SJCRH30 (cell line): Measurements from ENCODE around the gene MRPS15. TPM values are rescaled to one million over a fixed set of nuclear protein-coding genes. Genes with fewer than 3 reads are reported as not detected.
A peak's percentile ranks its signal among the peaks of the same experiment; 100 is the strongest.
"Not testable (repeated sequence)": the region's sequence is repeated elsewhere in the genome, so short reads cannot be mapped to it uniquely, and the experiment has no call there.

Experiments
- DNase-seq, 2 experiments: peaks; one replicate each; pipeline ENCODE4 v3.0.0-alpha.2; 2015 to 2020
- H3K27ac ChIP-seq: fragments of 250-450 bp; sonication (Bioruptor Pico); 2 replicates; pipeline ENCODE4 v1.5.1; 2020; ENCODE audit warnings: mild to moderate bottlenecking, moderate library complexity
- H3K27me3 ChIP-seq: fragments of 250-450 bp; sonication (Bioruptor Pico); 2 replicates; pipeline ENCODE4 v1.5.1; 2020; ENCODE audit warnings: mild to moderate bottlenecking, moderate library complexity
- H3K36me3 ChIP-seq: fragments of 250-450 bp; sonication (Bioruptor Pico); 2 replicates; pipeline ENCODE4 v1.5.1; 2020; ENCODE audit warnings: mild to moderate bottlenecking, moderate library complexity
- H3K4me1 ChIP-seq: fragments of 250-450 bp; sonication (Bioruptor Pico); 2 replicates; pipeline ENCODE4 v1.5.1; 2020; ENCODE audit warnings: mild to moderate bottlenecking, moderate library complexity
- H3K4me3 ChIP-seq: fragments of 250-450 bp; sonication (Bioruptor Pico); 2 replicates; pipeline ENCODE4 v1.5.1; 2020; ENCODE audit warnings: mild to moderate bottlenecking, moderate library complexity
- H3K9me3 ChIP-seq: fragments of 250-450 bp; sonication (Bioruptor Pico); replicated peaks from 2 replicates; pipeline ENCODE4 v1.5.1; 2020; ENCODE audit warnings: mild to moderate bottlenecking, moderate library complexity
- total RNA-seq: library from RNA; depleted of rRNA; stranded (reverse); fragments of >200 nt; shearing (Covaris generic); gene quantifications from 2 replicates; pipeline ENCODE4 v1.2.3, GENCODE V29; 2014

MRPS15 gene
- total RNA-seq, 1 experiment from 2014 or later, result 140 TPM

DNA sequence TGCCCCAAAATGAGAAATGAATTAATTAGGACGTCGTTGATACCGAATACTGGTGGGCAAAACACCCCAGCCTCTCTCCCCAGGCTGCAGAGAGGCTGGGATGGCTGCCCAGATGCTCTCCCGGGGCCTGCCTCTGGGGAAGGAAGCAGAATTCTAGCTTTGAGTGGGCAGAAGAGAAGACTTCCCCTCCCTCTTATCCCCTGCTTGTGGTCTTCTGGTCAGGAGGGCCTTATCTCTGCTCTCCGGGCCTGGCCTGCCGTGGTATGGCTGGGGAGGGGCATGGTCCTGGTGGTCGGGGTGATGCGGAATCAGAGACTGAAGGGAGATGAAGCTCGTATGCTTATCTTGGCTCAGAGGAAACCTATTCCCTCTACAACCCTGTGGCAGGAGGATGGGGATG, 28.3 kb upstream of the MRPS15 start:
- no peak for DNase-seq
- H3K27ac ChIP-seq, result no peak overlapping the region
- H3K9me3 ChIP-seq, result no peaks in the 10 kb centered on the region
- H3K27me3 ChIP-seq, result peaks cover 16% of the 10 kb centered on the region
- H3K36me3 ChIP-seq, result no peaks in the 10 kb centered on the region
- no peak overlapping the region for H3K4me3 ChIP-seq
- H3K4me1 ChIP-seq, result no peaks in the 10 kb centered on the region

DNA sequence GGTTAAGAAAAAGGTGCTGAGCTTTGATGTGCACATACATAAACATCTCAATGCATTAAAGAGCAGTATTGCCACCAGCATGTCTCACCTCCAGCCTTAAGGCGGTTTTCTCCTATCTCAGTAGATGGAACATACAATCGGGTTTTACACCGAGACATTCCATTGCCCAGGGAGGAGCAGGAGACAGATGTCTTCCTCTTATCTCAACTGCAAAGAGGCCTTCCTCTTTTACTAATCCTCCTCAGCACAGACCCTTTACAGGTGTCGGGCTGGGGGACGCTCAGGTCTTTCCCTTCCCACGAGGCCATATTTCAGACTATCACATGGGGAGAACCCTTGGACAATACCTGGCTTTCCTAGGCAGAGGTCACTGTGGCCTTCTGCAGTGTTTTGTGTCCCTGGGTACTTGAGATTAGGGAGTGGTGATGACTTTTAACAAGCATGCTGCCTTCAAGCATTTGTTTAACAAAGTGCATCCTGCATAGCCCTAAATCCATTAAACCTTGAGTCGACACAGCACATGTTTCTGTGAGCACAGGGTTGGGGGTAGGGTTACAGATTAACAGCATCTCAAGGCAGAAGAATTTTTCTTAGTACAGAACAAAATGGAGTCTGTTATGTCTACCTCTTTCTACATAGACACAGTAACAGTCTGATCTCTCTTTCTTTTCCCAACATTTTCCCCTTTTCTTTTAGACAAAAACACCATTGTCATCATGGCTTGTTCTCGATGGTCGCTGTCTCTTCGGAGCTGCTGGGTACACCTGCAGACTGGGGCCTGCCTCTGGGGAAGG, 25.3 kb upstream of the MRPS15 start:
- not testable (repeated sequence) for H3K27ac ChIP-seq, H3K4me3 ChIP-seq, DNase-seq, H3K9me3 ChIP-seq, H3K36me3 ChIP-seq, H3K4me1 ChIP-seq
- peaks cover 43% of the 10 kb centered on the region for H3K27me3 ChIP-seq

DNA sequence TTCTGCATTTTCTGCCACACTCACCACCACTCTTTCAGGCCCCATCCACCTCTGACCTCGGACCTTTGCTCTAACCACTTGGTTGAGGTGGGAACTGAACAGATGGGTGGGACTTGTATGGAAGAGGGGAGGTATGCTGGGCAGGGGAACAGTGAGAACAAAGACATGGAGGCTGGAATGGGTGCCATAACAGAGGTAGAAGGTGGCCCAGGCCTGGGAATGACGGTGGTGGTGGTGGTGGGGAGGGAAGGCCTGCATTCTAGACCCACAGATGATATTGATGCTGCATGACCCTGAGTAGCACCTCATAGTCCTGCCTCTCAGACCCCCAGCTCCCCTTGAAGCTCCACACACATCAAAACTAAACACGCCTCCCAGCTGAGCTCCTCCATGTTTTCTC, 23.7 kb upstream of the MRPS15 start:
- no peaks in the 10 kb centered on the region for H3K4me1 ChIP-seq
- H3K27ac ChIP-seq, result no peak overlapping the region
- H3K27me3 ChIP-seq, result peaks cover 59% of the 10 kb centered on the region
- no peak for DNase-seq
- H3K36me3 ChIP-seq, result no peaks in the 10 kb centered on the region
- no peak overlapping the region for H3K4me3 ChIP-seq
- no peaks in the 10 kb centered on the region for H3K9me3 ChIP-seq

DNA sequence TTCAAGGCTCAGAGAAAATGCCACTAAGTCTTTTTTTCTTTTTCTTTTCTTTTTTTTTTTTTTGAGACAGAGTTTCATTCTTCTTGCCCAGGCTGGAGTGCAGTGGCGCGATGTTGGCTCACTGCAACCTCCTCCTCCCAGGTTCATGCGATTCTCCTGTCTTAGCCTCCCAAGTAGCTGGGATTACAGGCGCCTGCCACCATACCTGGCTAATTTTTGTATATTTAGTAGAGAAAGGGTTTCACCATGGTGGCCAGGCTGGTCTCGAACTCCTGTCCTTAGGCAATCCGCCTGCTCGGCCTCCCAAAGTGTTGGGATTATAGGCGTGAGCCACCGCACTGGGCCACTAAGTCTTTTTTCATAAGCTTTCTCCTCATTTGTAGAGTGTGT, 23.1 kb upstream of the MRPS15 start:
- peaks cover 62% of the 10 kb centered on the region for H3K27me3 ChIP-seq
- H3K36me3 ChIP-seq, DNase-seq, H3K9me3 ChIP-seq, H3K4me1 ChIP-seq, H3K4me3 ChIP-seq, H3K27ac ChIP-seq: not testable (repeated sequence)

DNA sequence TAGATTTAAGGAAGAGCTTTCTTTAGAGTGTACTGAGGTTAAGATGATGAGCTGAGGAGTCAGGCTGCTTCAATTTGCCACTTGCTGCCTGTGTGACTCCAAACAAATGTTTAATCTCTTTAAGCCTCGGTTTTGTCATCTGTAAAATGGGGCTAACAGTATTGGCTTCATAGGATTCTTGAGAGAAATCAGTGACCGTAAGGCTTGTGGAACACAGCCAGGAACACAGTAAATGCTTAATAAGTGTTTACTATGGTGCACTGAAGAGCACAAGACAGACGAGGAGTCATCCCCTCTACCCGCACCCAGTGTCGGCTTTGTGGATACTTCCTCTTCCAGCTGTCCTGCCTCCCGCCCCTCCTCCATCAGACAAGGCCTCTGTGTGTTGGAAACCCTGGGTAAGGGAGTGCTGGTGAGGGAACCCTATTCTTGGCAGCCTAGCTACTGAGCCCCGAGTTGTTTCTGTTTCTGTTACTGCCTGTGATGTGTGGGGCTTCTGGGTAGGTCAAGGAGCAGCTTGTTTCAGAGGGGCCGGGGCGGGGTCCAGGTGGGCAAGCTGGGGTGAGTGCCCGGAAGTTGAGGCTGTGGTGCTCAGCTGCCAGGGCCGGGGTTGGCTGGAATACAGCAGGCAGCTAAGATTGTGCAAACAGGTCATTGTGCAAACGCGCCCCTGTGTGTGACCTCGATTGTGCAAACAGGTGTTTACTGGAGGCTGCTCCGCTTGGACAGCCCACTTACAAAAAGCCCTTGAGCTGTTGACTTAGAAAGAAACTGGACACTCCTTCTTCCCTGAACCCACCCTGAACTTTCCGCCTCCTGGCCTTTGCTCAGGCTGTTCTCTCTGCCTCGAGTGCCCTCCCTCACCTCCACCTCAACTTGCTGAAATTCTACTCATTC, 22.5 kb upstream of the MRPS15 start:
- Histone ChIP-seq H3K4me3 (no peak overlapping the region), H3K4me1 (no peaks in the 10 kb centered on the region), H3K9me3 (no peaks in the 10 kb centered on the region), H3K27ac (no peak overlapping the region), H3K36me3 (no peaks in the 10 kb centered on the region), H3K27me3 (peaks cover 66% of the 10 kb centered on the region)
- DNase-seq, result peak in 1 of 2 experiments; percentile 20

DNA sequence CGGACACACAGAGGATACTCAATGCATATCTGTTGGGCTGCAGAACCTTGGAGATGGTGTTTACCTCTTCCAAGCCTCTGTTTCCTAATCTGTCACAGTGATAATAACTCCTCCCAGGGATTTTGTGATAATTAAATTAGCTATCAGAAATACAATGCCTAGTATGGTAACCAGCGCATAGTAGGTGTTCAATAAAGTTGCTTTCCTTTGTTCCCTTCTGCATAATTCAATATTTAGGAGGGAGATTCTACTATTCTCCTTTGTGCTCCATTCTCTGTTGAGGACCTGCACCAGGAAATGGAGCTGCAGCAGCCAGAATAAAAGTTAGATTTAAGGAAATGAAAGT, 21.9 kb upstream of the MRPS15 start:
- DNase-seq, result no peak
- Histone ChIP-seq H3K9me3 (no peaks in the 10 kb centered on the region), H3K36me3 (no peaks in the 10 kb centered on the region), H3K27me3 (peaks cover 69% of the 10 kb centered on the region), H3K27ac (no peak overlapping the region), H3K4me1 (no peaks in the 10 kb centered on the region), H3K4me3 (no peak overlapping the region)

DNA sequence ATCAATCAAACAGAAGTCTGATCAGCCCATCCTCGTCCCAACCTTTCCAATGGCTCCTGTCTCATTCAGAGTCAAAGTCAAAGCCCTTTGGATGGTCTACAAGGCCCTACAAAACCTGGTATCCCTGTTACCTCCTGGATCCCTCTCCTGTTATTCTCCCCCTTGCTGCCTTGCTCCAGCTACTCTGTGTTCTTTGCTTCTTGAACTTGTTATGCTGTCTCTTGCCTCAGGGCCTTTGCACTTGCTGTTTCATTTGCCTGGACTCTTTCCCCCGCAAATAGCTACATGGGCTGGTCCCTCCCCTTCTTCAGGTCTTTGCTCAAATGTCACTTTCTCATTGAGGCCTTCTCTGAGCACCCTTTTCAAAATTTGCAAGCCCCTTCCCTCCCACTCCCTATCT, 19.9 kb upstream of the MRPS15 start:
- Histone ChIP-seq H3K4me3 (no peak overlapping the region), H3K9me3 (no peaks in the 10 kb centered on the region), H3K27ac (no peak overlapping the region), H3K4me1 (no peaks in the 10 kb centered on the region), H3K36me3 (no peaks in the 10 kb centered on the region), H3K27me3 (peaks cover 68% of the 10 kb centered on the region)
- DNase-seq, result no peak

DNA sequence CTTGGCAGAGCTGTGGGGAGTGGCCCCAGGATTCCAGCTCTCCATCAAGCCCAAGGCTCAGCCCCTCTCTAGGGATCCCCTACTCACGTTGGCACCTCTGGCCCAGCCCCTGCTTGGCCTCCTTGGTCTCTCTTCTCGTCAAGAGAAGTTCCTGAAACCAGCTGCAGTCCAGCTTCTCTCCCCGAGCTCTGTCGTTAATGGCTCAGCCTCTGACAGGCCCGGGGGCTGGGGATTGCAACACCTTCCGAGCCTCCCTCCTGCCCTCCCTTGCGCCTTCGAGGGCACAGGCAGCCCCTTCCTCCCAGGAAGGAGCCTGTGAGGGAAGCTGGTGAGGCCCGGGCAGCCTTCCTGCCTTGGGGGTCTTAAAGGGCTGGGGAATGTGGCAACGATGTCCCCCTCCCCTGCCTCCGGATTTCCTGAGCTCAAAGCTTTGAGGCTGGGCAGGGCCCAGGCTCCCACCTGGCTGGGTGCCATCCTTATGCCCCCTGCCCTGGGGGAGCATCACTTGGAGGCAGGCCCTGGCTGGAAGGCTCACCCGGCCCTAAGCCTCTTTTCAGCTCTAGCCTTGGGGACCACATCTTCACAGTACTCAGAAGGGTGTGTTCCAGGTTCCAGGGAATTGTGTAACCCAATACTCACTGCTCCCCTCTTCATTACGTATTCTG, 18.7 kb upstream of the MRPS15 start, which contains the start of gene CSF3R:
CSF3R (minus strand) TSS at position 190 of the 665 bp plus-strand sequence. CDS start 3,417 bp downstream, outside the sequence.
- no peaks in the 10 kb centered on the region for H3K4me1 ChIP-seq
- DNase-seq, result no peak
- H3K4me3 ChIP-seq, result no peak within 1 kb of the TSS
- H3K36me3 ChIP-seq, result no peaks in the 10 kb centered on the region
- no peaks in the 10 kb centered on the region for H3K9me3 ChIP-seq
- H3K27me3 ChIP-seq, result peaks cover 61% of the 10 kb centered on the region
- H3K27ac ChIP-seq, result no peak within 1 kb of the TSS

DNA sequence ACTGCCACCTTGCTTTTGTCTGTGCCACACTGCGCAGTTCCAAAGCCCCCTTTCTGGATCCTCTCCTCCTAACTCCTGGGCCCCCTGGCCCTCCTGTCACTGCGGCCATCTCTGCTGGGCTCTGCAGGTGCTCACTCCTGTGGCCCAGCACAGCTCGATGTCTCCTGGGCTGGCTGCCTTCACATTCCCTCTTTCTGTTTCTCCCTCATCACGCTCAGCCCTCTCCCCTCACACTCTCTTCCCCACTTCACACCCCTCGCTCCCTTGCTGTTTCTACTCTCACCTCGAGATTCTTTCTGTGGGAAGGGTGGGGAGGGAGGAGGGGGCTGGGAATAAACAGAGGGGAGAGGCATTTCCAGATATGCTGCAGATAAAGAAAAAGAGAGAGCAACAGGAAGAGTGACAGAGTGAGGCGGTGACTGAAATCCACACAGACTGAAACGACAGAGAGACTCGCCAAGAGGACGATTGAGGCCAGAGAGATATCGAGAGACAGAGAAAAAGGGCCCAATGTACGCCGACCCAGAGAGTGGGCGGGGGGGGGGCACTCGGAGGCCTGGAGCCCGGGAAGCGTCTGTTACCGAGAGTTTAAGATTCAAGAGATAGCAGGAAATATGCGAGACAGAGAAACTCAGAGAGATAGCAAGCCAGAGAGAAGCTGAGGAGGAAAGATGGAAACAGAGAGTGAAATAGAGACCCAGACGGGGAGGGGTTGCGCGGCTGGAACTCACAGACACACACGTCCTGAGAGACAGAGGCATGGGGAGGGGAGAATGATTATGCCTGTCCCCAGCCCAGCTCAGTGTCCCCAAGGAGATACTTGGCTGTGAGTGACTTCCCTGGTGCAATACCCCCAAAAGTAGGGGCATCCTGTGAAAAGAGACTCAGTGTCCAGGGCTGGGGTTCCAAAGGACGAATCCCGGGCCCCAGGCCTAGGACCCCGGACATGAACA, 17.9 kb upstream of the MRPS15 start:
- Histone ChIP-seq H3K27ac (no peak overlapping the region), H3K4me3 (no peak overlapping the region), H3K36me3 (no peaks in the 10 kb centered on the region), H3K4me1 (no peaks in the 10 kb centered on the region), H3K27me3 (peaks cover 54% of the 10 kb centered on the region), H3K9me3 (no peaks in the 10 kb centered on the region)
- no peak for DNase-seq

DNA sequence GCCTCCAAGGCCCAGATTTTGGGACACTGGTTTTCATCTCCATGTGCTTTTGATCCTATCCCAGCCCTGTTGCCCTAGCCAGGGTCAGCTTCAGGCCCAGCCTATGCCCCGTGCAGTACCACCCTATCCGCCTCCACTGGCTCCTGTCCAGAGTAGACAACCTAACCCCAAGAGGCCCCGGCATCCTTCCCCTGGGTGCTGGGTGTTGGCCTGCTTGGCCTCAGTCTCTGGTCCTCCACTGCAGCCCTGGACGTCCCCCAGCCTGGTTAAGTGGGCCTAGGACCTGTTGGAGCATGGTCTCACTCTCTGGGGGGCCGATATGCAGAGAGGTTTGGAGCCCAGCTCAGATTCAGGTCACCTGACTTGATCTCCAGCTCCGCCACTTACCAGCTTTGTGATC, 16.9 kb upstream of the MRPS15 start:
- Histone ChIP-seq H3K27ac (no peak overlapping the region), H3K36me3 (no peaks in the 10 kb centered on the region), H3K4me3 (no peak overlapping the region), H3K27me3 (peaks cover 46% of the 10 kb centered on the region), H3K9me3 (no peaks in the 10 kb centered on the region), H3K4me1 (no peaks in the 10 kb centered on the region)
- DNase-seq, result no peak

DNA sequence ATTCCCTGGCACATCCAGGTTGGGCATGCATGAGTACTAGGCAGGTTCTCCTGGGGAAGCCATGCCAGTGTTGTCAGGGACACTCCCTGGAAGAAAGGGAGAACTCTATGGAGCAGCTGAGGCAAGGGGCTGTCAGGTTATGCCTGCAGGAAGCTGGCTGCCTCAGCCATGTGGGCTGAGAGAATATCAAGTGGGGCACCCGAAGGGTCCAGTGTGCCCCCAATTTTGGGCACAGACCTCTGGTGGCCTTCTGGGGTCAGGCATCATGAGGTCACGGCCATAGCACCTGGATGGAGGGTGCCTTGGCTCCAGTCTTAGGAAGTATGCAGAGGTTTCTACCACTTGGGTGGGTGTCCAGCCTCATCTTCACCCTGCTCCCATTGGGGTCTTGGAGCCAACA, 16.0 kb upstream of the MRPS15 start:
- peaks cover 42% of the 10 kb centered on the region for H3K27me3 ChIP-seq
- no peak overlapping the region for H3K27ac ChIP-seq
- H3K4me3 ChIP-seq, result no peak overlapping the region
- H3K9me3 ChIP-seq, result no peaks in the 10 kb centered on the region
- no peaks in the 10 kb centered on the region for H3K4me1 ChIP-seq
- no peaks in the 10 kb centered on the region for H3K36me3 ChIP-seq
- no peak for DNase-seq

DNA sequence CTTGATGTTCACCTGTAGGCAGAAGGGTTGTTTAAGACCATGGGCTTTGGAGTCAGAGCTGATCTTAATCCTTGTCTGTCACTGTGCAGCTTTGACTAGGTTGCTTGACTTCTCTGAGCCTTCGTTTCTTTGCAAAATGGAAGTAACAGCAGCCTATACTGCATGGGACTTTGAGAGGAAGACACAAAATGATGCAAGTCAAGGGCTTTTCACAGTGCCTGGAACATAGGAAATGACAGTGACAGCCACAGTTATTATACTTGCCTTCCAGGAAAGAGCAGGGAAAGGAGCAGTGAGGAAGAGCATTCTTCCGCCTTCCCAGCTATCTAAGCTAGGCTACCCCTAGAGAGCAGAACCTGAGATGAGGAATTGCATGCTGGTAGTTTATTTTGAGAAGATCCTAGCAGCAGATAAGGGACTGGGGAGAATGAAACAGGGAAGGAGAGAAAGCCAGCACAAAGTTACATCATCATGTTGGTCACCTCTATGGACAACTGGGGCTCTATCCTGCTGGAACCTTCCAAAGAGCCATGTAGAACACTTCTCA, 15.4 kb upstream of the MRPS15 start:
- no peaks in the 10 kb centered on the region for H3K9me3 ChIP-seq
- H3K27ac ChIP-seq, result no peak overlapping the region
- no peak overlapping the region for H3K4me3 ChIP-seq
- H3K4me1 ChIP-seq, result no peaks in the 10 kb centered on the region
- no peak for DNase-seq
- H3K27me3 ChIP-seq, result peaks cover 38% of the 10 kb centered on the region
- H3K36me3 ChIP-seq, result no peaks in the 10 kb centered on the region

DNA sequence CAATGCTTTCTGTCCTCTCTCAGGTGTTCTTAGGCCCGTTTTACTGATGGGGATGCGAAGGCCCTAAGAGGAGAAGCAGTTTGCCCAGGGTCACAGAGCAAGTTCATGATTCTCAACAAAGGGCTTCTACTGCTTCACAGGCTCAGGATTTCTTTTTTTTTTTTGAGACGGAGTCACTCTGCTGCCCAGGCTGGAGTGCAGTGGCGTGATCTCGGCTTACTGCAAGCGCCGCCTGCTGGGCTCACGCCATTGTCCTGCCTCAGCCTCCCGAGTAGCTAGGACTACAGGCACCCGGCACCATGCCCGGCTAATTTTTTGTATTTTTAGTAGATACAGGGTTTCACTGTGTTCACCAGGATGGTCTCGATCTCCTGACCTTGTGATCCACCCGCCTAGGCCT, 13.4 kb upstream of the MRPS15 start:
- DNase-seq, H3K27ac ChIP-seq, H3K4me3 ChIP-seq, H3K4me1 ChIP-seq, H3K9me3 ChIP-seq, H3K36me3 ChIP-seq: not testable (repeated sequence)
- peaks cover 27% of the 10 kb centered on the region for H3K27me3 ChIP-seq

DNA sequence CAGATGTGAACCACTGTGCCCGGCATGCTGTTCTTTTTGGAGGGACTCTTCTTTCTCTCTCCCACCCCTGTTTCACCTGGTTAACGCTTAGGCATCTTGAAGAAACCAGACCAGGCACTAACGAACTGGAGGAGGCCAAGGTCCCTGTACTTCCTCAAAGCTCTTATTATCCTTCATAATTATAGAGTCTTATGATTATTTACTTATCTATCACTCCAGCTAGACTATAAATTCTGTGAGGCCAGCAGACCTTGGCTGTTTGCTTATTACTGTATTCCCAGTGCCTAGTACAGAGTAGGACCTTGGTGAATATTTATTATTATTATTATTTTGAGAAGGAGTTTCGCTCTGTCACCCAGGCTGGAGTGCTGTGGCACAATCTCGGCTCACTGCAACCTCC, 12.8 kb upstream of the MRPS15 start:
- no peaks in the 10 kb centered on the region for H3K9me3 ChIP-seq
- no peaks in the 10 kb centered on the region for H3K36me3 ChIP-seq
- H3K27me3 ChIP-seq, result peaks cover 20% of the 10 kb centered on the region
- H3K4me3 ChIP-seq, result no peak overlapping the region
- H3K4me1 ChIP-seq, result no peaks in the 10 kb centered on the region
- H3K27ac ChIP-seq, result no peak overlapping the region
- DNase-seq, result no peak
